ENCODE measurements around the gene CALY.

CALY gene

GRCh38 chr10:133282846-133283390 lies 53.8 kb downstream of the CALY start:
- no peak for DNase-seq
- Histone ChIP-seq H3K36me3 (peaks cover 76 to 98% (median 85%) of the 10 kb centered on the region in 3 donors), H3K4me1 (peaks cover 0 to 3% (median 0%) of the 10 kb centered on the region in 4 donors), H3K27ac (no peak overlapping the region), H3K4me3 (no peak overlapping the region), H3K9me3 (no peaks in the 10 kb centered on the region), H3K27me3 (no peaks in the 10 kb centered on the region)
- TF ChIP-seq CTCF (IDR thresholded peaks at IDR 0.05) = no peak
- intact Hi-C loops (cut with DNase I; ENCODE audit: low total_unique reads) = no loop called here

GRCh38 chr10:133281628-133282372 lies 54.9 kb downstream of the CALY start:
- Histone ChIP-seq H3K36me3 (peaks cover 68 to 90% (median 81%) of the 10 kb centered on the region in 3 donors), H3K9me3 (no peaks in the 10 kb centered on the region)
- intact Hi-C loops (cut with DNase I; ENCODE audit: low total_unique reads) = no loop called here

GRCh38 chr10:133281084-133281483 lies 55.6 kb downstream of the CALY start:
- TF ChIP-seq CTCF (IDR thresholded peaks at IDR 0.05) = no peak
- Histone ChIP-seq H3K4me3 (no peak overlapping the region), H3K36me3 (peaks cover 60 to 83% (median 75%) of the 10 kb centered on the region in 3 donors), H3K9me3 (no peaks in the 10 kb centered on the region), H3K27me3 (peaks cover 0 to 16% of the 10 kb centered on the region in 2 donors), H3K27ac (no peak overlapping the region), H3K4me1 (peaks cover 0 to 18% (median 6%) of the 10 kb centered on the region in 4 donors)
- no peak for DNase-seq
- intact Hi-C loops (cut with DNase I; ENCODE audit: low total_unique reads) = no loop called here

More at GRCh38 chr10:133281628-133282372, 54.9 kb downstream of the CALY start:
- no peak overlapping the region for H3K27ac ChIP-seq
- no peak overlapping the region for H3K4me3 ChIP-seq
- peaks cover 0 to 9% of the 10 kb centered on the region in 2 donors for H3K27me3 ChIP-seq
- DNase-seq = no peak
- no peak for TF ChIP-seq CTCF (IDR thresholded peaks at IDR 0.05)
- H3K4me1 ChIP-seq = peaks cover 0 to 10% (median 3%) of the 10 kb centered on the region in 4 donors

- intact Hi-C loops (cut with DNase I; ENCODE audit: low total_unique reads) = no loop called here
- DNase-seq = no peak
- peaks cover 0 to 20% (median 6%) of the 10 kb centered on the region in 4 donors for H3K4me1 ChIP-seq
- peaks cover 55 to 77% (median 70%) of the 10 kb centered on the region in 3 donors for H3K36me3 ChIP-seq
- no peak overlapping the region for H3K27ac ChIP-seq
- no peak for TF ChIP-seq CTCF (IDR thresholded peaks at IDR 0.05)
- peaks cover 0 to 20% of the 10 kb centered on the region in 2 donors for H3K27me3 ChIP-seq
- no peak overlapping the region for H3K4me3 ChIP-seq
- H3K9me3 ChIP-seq = no peaks in the 10 kb centered on the region
Measured at GRCh38 chr10:133280391-133281059, 56.2 kb downstream of the CALY start.

- TF ChIP-seq CTCF (IDR thresholded peaks at IDR 0.05) = no peak
- Histone ChIP-seq H3K27ac (no peak overlapping the region), H3K4me1 (peaks cover 0 to 20% (median 6%) of the 10 kb centered on the region in 4 donors), H3K9me3 (no peaks in the 10 kb centered on the region), H3K27me3 (peaks cover 0 to 20% of the 10 kb centered on the region in 2 donors), H3K4me3 (no peak overlapping the region), H3K36me3 (peaks cover 45 to 68% (median 60%) of the 10 kb centered on the region in 3 donors)
- intact Hi-C loops (cut with DNase I; ENCODE audit: low total_unique reads) = no loop called here
- no peak for DNase-seq
Measured at GRCh38 chr10:133279326-133280226, 57.1 kb downstream of the CALY start.
